CD4-positive, alpha-beta T cell treated with Interleukin-1 beta for 1 hour (primary cell): Measurements from ENCODE around the gene LTB4R2.
"Not testable (repeated sequence)": the region's sequence is repeated elsewhere in the genome, so short reads cannot be mapped to it uniquely, and the experiment has no call there.

Experiments
- DNase-seq, 2 donors: peaks; one replicate each; pipeline ENCODE4 v3.0.0-alpha.2; 2020 to 2022

Gene LTB4R2

DNA sequence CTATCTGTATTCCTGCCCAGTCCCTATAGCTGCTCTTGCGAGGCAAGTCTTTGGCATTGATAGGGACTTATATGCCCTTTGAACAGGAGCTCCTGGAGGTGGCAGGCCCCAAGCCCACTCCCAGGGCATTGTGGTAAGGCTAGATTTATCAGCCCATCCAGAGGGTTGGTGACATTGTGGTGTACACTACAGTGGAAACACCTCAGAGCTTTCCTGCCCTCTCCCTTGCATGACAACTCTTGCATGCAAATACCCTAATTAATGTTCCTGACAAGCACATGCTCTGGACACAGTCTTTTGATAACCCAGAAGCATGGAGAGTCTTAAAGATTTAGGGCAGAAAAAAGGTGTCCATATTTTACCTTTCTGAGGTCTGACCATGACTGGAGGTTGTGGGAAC is 30.7 kb downstream of the LTB4R2 start:
- no peak for DNase-seq

DNA sequence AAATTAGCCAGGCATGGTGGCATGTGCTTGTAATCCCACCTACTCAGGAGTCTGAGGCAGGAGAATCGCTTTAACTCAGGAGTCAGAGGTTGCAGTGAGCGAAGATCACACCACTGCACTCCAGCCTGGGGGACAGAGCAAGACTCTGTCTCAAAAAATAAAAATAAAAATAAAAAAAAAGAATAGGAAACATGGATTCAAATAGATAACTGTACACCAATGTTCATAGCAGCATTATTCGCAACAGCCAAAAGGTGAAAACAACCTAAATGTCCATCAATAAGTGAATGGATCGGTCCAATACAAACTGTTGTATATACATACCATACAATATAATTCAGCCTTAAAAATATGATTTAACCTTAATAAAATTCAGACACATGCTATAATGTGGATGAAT is 32.9 kb downstream of the LTB4R2 start:
- no peak for DNase-seq

DNA sequence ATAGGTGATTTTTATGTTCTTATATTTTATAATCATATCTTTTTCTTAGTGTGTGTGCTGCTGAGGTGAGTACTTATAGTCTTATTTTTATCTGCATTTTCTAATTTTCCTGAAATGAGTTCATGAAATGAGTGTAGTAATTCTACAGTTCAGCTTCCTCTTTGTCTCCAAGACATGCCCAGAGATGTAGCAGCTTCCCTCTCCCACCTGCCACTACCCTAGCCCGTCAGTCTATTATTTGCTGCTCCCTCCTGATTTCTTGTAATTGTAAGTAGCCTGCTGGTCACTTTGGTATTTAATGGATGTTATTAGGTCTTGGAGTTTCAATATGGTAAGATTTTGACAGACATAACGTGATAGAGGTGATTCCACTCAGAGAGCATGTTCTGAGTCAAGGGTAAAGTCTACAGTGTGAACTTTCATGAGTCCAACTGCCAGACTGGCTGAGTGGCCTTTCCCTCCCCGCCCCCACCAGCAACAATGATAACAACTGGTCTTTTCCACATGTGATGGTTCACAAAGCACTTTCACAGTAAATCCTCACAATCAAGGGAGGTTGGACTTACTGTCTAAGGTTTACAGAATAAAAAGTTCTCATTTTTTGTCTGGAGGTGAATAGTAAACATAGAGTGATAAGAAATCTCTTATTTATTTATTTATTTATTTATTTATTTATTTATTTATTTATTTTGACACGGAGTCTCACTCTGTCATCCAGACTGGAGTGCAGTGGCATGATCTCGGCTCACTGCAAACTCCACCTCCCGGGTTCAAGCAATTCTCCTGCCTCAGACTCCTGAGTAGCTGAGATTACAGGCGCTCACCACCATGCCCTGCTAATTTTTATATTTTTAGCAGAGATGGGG is 34.1 kb downstream of the LTB4R2 start:
- no peak for DNase-seq

DNA sequence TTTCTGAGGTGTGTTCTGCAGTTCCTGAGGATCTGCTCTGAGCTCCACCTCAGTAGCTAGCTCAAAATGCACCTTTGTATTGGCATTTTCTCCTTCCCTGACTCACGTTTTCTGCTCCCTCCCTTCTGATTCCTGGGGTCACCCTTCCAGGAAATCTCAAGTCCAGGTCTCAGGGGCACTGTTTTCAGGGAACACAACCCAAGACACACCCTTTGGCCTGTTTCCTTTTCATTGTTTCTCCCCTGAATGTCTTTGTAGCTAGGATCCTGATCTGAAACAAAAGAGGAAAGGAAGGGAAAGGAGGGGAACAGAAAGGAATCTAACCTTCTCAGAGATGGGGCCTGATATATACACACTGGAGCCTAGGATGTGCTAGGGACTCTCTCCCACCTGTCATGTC is 37.2 kb downstream of the LTB4R2 start:
- no peak for DNase-seq

DNA sequence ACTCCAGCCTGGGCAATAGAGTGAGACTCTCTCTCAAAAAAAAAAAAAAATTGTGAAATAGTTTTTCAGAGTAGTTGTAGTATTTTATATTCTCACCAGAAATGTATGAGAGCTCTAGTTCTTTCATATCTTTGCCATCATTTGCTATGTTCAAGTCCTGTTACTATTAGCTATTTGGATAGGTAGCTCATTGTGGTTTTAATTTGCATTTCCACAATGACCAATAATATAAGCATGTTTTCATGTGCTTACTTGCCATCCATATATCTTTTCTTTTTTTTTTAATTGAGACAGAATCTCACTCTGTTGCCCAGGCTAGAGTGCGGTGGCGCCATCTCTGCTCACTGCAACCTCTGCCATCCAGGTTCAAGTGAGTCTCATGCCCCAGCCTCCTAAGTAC is 38.2 kb downstream of the LTB4R2 start:
- no peak for DNase-seq

DNA sequence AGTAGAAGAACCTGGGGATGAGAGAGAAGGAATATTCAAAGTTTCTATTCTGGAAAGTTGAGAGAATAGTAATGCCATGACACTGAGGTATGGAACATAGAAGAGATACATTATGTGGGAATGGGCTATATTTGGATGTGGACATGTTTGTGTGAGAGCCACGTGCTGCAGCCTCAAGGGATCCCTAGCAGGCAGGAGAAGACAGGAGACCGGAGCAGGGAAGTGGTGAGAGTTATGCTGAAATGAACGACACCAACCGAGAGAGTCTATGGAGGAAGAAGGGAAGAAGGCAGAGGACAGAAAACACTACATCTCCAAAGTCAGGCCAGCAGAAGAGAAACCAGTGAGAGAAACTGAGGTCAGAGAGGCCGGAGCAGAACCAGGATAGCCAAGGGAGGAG is 39.8 kb downstream of the LTB4R2 start:
- DNase-seq, result no peak

DNA sequence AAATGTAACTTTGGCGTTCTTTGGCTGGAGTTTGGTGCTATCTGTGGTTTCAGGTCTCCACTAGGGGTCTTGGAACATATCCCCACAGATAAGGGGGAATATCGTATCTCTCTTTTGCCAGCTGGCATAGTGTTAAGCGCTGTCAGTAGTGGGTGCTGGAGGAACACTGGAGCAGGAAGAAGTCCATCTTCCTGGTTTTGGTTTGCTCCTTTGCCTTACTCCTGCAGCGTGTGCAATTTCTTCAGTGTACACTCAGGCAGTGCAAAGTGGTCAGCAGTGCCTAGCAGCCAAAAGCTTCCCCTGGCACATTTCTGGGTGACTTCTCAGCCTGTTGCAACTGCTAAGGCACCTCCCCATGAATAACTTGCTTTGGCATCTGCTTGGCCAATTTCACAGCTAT is 41.6 kb downstream of the LTB4R2 start:
- DNase-seq, result no peak

DNA sequence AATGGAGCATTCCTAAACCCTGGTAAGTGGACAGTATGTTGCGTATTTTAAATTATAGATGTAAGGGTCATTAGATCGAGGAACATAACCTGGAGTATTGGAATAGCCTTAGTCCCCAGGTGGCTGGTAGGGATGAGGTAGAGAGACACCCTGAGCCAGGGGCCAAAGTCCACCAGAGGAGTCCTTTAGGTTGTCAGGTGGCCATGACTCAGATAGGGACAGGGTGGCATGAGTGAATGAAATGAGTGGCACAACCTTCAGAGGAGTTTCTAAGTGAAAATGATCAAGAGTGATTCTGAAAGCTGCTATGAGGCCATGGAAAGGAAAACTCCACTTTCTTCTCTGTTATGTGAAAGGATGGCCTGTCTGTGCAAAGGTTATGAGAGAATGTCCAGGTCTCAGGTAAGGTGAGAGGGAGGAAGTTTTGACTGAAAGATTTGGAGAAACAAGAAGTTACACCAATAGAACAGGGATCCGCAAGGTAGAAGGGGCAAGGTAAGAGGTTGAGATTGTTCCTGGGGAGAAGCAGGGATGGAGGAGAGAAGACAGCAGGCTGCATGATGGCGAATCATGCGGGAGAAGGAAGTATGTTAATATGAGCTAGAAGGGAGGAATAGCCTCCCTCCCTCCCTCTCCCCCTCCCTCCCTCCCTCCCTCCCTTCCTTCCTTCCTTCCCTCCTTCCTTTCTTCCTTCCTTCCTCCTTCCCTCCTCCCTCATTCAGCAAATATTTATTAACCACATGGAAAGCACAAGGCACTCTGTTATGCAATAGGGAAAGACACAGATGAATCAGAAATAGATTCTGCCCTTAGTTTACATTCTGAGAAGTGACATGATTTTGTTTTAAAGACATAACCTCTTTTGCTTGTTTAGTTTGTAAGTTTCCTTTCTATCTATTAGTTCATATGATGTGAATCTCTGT is 43.9 kb downstream of the LTB4R2 start:
- DNase-seq, result no peak

DNA sequence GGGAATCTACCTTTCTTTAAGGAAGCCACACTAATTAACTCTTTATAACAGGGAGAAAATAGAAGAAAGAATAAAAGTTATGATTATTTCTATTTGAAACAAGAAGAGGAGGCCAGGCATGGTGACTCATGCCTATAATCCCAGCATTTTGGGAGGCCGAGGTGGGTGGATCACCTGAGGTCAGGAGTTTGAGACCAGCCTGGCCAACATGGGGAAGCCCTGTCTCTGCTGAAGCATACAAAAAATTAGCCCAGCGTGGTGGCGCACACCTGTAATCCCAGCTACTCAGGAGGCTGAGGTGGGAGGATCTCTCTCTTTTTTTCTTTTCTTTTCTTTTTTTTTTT is 44.5 kb downstream of the LTB4R2 start:
- DNase-seq, result not testable (repeated sequence)

DNA sequence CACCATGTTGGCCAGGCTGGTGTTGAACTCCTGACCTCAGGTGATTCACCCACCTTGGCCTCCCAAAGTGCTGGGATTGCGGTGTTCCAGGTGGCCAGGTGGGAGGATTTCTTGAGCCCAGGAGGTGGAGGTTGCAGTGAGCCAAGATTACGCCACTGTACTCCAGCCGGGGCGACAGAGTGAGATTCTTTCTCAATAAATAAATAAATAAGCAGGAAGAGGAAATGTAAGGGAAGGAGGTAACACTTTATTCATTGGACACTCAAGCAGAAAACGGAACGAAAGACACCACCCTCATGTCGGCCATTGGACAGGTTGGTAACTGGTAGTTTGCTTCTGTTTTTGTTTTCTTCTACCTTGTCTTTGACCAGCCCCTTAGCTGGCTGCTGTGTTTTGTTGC is 45.1 kb downstream of the LTB4R2 start:
- no peak for DNase-seq

DNA sequence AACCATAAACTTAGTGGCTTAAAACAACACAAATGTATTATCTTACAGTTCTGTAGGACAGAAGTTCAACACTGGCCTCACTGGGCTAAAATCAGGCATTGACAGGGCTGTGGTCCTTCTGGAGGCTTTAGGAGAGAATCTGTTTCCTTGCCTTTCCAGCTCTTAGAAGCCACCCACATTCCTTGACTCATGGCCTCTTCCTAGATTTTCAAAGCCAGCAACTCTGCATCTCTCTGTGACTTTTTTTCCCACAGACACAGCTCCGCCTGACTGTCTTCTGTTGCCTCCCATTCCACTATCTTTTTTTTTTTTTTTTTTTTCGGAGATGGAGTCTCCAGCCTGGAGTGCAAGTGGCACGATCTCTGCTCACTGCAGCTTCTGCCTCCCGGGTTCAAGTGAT is 46.3 kb downstream of the LTB4R2 start:
- DNase-seq, result no peak

DNA sequence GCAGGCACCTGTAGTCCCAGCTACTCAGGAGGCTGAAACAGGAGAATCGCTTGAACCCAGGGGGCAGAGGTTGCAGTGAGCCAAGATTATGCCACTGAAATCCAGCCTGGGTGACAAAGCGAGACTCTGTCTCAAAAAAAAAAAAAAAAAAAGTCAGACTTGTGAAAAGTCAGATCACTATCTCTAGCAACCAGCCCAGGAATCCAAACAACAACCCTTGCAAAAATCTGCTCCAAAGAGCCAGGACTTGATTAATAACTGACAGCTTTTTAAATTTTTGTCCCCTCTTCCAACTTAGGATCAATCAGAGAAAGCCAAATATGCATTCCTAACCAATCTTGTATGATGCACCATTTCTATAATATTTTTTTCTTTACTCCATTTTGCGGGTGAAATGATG is 50.3 kb downstream of the LTB4R2 start:
- DNase-seq, result no peak

DNA sequence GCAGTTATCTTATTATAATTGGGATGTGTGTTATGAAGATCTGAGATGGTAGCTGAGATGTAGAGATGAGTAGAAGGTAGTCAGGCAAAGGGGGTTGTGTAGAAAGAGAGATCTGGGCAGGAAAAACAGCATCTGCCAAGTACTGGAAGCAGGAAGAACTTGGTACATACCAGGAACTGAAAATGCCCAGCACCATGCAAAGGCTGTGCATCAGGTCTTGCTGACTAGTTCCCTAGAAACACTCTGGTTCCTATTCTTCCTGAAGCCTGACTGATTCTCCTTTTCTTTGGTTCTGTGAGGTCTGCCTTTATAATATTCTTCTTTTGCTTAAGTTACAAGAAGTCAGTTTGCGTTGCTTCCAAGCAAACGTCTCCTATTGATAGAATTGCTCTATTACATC is 51.4 kb downstream of the LTB4R2 start:
- DNase-seq, result no peak
